DOHH2 (cell line): ENCODE results near the gene AKAP13.

Experiments
- EZH2phosphoT487 ChIP-seq: fragments of 200-600 bp; sonication (generic); IDR thresholded peaks from 2 replicates; pipeline ENCODE4 v1.6.1; 2017; ENCODE audit warnings: borderline replicate concordance, mild to moderate bottlenecking, antibody characterized with exemption, low read length, moderate library complexity, mixed read lengths
- TF ChIP-seq, protein P1 (sequence below): fragments of 200-600 bp; sonication (generic); IDR thresholded peaks from one replicate; pipeline ENCODE4 v1.5.1; 2014; ENCODE audit warnings: antibody characterized with exemption, mild to moderate bottlenecking, low read depth, low read length; ENCODE audit not compliant: poor library complexity, severe bottlenecking

DNA sequence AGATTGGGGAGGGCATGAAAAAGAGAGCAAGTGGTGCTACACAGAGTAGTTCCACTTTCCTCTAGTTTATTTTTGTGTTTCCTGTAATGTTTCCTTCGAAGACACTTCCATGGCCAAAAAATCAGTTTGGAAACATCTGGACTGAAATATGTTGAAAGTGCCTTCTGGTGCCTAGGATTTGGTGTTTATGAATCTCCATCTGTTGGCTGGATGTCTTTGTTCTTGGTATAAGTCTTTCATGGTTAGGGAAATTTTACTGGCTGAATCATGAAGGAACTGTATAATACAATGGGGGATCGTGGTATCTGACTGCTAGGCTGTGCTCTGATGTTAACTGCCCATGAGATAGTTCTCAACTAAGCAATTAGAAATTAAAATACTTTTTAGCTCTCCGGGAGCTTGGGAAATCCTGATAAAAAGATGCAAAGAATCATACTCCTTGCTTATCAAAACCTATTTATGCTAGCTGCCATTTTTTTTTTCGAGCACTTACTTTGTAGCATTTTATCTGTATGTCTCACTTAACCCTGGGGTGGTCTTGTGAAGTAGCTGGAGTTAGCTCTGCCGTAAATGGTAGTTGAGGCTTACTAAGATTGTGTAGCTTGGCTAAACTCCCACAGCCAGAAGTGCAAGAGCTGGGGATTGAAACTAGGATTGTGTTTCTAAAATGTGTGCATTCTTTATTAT, 21.9 kb downstream of the AKAP13 start:
- TF ChIP-seq, protein P1, sequence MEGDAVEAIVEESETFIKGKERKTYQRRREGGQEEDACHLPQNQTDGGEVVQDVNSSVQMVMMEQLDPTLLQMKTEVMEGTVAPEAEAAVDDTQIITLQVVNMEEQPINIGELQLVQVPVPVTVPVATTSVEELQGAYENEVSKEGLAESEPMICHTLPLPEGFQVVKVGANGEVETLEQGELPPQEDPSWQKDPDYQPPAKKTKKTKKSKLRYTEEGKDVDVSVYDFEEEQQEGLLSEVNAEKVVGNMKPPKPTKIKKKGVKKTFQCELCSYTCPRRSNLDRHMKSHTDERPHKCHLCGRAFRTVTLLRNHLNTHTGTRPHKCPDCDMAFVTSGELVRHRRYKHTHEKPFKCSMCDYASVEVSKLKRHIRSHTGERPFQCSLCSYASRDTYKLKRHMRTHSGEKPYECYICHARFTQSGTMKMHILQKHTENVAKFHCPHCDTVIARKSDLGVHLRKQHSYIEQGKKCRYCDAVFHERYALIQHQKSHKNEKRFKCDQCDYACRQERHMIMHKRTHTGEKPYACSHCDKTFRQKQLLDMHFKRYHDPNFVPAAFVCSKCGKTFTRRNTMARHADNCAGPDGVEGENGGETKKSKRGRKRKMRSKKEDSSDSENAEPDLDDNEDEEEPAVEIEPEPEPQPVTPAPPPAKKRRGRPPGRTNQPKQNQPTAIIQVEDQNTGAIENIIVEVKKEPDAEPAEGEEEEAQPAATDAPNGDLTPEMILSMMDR: no peak
- no peak for TF ChIP-seq EZH2phosphoT487
